Stimulated activated memory B cell treated with anti-CD40 and anti-IgM and Interleukin-4, amounts not matched to agents 10 μg/mL and 1 μg/mL and 100 μg/mL, for 72 hours (primary cell): ENCODE measurements around the gene ADGRG7.
"Not testable (repeated sequence)": the region's sequence is repeated elsewhere in the genome, so short reads cannot be mapped to it uniquely, and the experiment has no call there.

Experiments used
- ATAC-seq: fragments of 150-1000 bp; cut with Tn5 transposase; 2 replicates; pipeline ENCODE4 v1.10.0; 2021
- H3K27ac Mint-ChIP-seq: one replicate; pipeline ENCODE4 v1.8.0; 2022; ENCODE audit warnings: mild to moderate bottlenecking, mixed read lengths
- H3K27me3 Mint-ChIP-seq: one replicate; pipeline ENCODE4 v1.8.0; 2022; ENCODE audit warnings: mixed read lengths
- H3K36me3 Mint-ChIP-seq: one replicate; pipeline ENCODE4 v1.8.0; 2022; ENCODE audit warnings: mixed read lengths
- H3K4me1 Mint-ChIP-seq: one replicate; pipeline ENCODE4 v1.8.0; 2022; ENCODE audit warnings: mixed read lengths
- H3K4me3 Mint-ChIP-seq: one replicate; pipeline ENCODE4 v1.8.0; 2022; ENCODE audit warnings: mild to moderate bottlenecking, moderate library complexity, mixed read lengths
- H3K9me3 Mint-ChIP-seq: one replicate; pipeline ENCODE4 v1.8.0; 2022; ENCODE audit warnings: mixed read lengths

Gene ADGRG7

GRCh38 chr3:100650651-100651619 lies 41.5 kb downstream of the ADGRG7 start:
- Mint-ChIP-seq H3K9me3 (no peaks in the 10 kb centered on the region), H3K4me3 (peak overlapping the region; percentile 24), H3K36me3 (no peaks in the 10 kb centered on the region), H3K27ac (peak overlapping the region; percentile 63), H3K27me3 (peaks cover 11% of the 10 kb centered on the region), H3K4me1 (peaks cover 12% of the 10 kb centered on the region)
- ATAC-seq, result peak; percentile 88

- Mint-ChIP-seq H3K27ac (no peak overlapping the region), H3K27me3 (peaks cover 6% of the 10 kb centered on the region), H3K4me1 (peaks cover 12% of the 10 kb centered on the region), H3K36me3 (no peaks in the 10 kb centered on the region), H3K9me3 (no peaks in the 10 kb centered on the region), H3K4me3 (no peak overlapping the region)
- no peak for ATAC-seq
Observed at GRCh38 chr3:100653604-100654294, 44.3 kb downstream of the ADGRG7 start.

GRCh38 chr3:100656945-100657344 lies 47.5 kb downstream of the ADGRG7 start:
- peaks cover 9% of the 10 kb centered on the region for H3K27me3 Mint-ChIP-seq
- no peaks in the 10 kb centered on the region for H3K9me3 Mint-ChIP-seq
- no peak overlapping the region for H3K27ac Mint-ChIP-seq
- no peaks in the 10 kb centered on the region for H3K36me3 Mint-ChIP-seq
- no peaks in the 10 kb centered on the region for H3K4me1 Mint-ChIP-seq
- ATAC-seq, result no peak
- no peak overlapping the region for H3K4me3 Mint-ChIP-seq

GRCh38 chr3:100661294-100661693 lies 51.9 kb downstream of the ADGRG7 start:
- not testable (repeated sequence) for H3K9me3 Mint-ChIP-seq, H3K4me3 Mint-ChIP-seq, ATAC-seq, H3K27me3 Mint-ChIP-seq, H3K27ac Mint-ChIP-seq, H3K4me1 Mint-ChIP-seq, H3K36me3 Mint-ChIP-seq

GRCh38 chr3:100662113-100662823 lies 52.9 kb downstream of the ADGRG7 start:
- ATAC-seq, result no peak
- Mint-ChIP-seq H3K9me3 (no peaks in the 10 kb centered on the region), H3K4me1 (no peaks in the 10 kb centered on the region), H3K36me3 (no peaks in the 10 kb centered on the region), H3K4me3 (no peak overlapping the region), H3K27ac (no peak overlapping the region), H3K27me3 (peaks cover 9% of the 10 kb centered on the region)

GRCh38 chr3:100665230-100665629 lies 55.8 kb downstream of the ADGRG7 start:
- ATAC-seq, result no peak
- Mint-ChIP-seq H3K9me3 (peaks cover 3% of the 10 kb centered on the region), H3K27ac (no peak overlapping the region), H3K4me1 (no peaks in the 10 kb centered on the region), H3K4me3 (no peak overlapping the region), H3K27me3 (no peaks in the 10 kb centered on the region), H3K36me3 (no peaks in the 10 kb centered on the region)

- not testable (repeated sequence) for ATAC-seq, H3K4me3 Mint-ChIP-seq, H3K36me3 Mint-ChIP-seq, H3K27ac Mint-ChIP-seq, H3K4me1 Mint-ChIP-seq, H3K9me3 Mint-ChIP-seq, H3K27me3 Mint-ChIP-seq
Observed at GRCh38 chr3:100666699-100667098, 57.3 kb downstream of the ADGRG7 start.

- H3K27me3 Mint-ChIP-seq, H3K4me3 Mint-ChIP-seq, H3K4me1 Mint-ChIP-seq, H3K27ac Mint-ChIP-seq, H3K9me3 Mint-ChIP-seq, H3K36me3 Mint-ChIP-seq, ATAC-seq: not testable (repeated sequence)
Observed at GRCh38 chr3:100667316-100667715, 57.9 kb downstream of the ADGRG7 start.

- not testable (repeated sequence) for H3K9me3 Mint-ChIP-seq, H3K36me3 Mint-ChIP-seq, H3K4me3 Mint-ChIP-seq, H3K27ac Mint-ChIP-seq, ATAC-seq, H3K4me1 Mint-ChIP-seq
- H3K27me3 Mint-ChIP-seq, result peaks cover 12% of the 10 kb centered on the region
Observed at GRCh38 chr3:100670995-100671394, 61.6 kb downstream of the ADGRG7 start.

- no peak for ATAC-seq
- no peak overlapping the region for H3K27ac Mint-ChIP-seq
- H3K4me3 Mint-ChIP-seq, result no peak overlapping the region
- no peaks in the 10 kb centered on the region for H3K36me3 Mint-ChIP-seq
- peaks cover 49% of the 10 kb centered on the region for H3K27me3 Mint-ChIP-seq
- no peaks in the 10 kb centered on the region for H3K4me1 Mint-ChIP-seq
- H3K9me3 Mint-ChIP-seq, result peaks cover 4% of the 10 kb centered on the region
Observed at GRCh38 chr3:100681496-100681895, 72.1 kb downstream of the ADGRG7 start.

GRCh38 chr3:100682056-100682853 lies 72.9 kb downstream of the ADGRG7 start:
- peak; percentile 41 for ATAC-seq
- Mint-ChIP-seq H3K4me3 (peak overlapping the region; percentile 9), H3K9me3 (no peaks in the 10 kb centered on the region), H3K27me3 (peaks cover 42% of the 10 kb centered on the region), H3K4me1 (no peaks in the 10 kb centered on the region), H3K36me3 (no peaks in the 10 kb centered on the region), H3K27ac (no peak overlapping the region)

GRCh38 chr3:100682854-100683760 lies 73.7 kb downstream of the ADGRG7 start:
- H3K4me3 Mint-ChIP-seq, result no peak overlapping the region
- H3K36me3 Mint-ChIP-seq, result no peaks in the 10 kb centered on the region
- H3K4me1 Mint-ChIP-seq, result no peaks in the 10 kb centered on the region
- peaks cover 33% of the 10 kb centered on the region for H3K27me3 Mint-ChIP-seq
- no peak overlapping the region for H3K27ac Mint-ChIP-seq
- no peaks in the 10 kb centered on the region for H3K9me3 Mint-ChIP-seq
- ATAC-seq, result peak; percentile 36

GRCh38 chr3:100693225-100693624 lies 83.8 kb downstream of the ADGRG7 start:
- no peak overlapping the region for H3K27ac Mint-ChIP-seq
- no peak overlapping the region for H3K4me3 Mint-ChIP-seq
- no peaks in the 10 kb centered on the region for H3K4me1 Mint-ChIP-seq
- peaks cover 82% of the 10 kb centered on the region for H3K27me3 Mint-ChIP-seq
- ATAC-seq, result no peak
- no peaks in the 10 kb centered on the region for H3K9me3 Mint-ChIP-seq
- no peaks in the 10 kb centered on the region for H3K36me3 Mint-ChIP-seq

GRCh38 chr3:100695696-100696095 lies 86.3 kb downstream of the ADGRG7 start:
- H3K4me3 Mint-ChIP-seq, result no peak overlapping the region
- no peak overlapping the region for H3K27ac Mint-ChIP-seq
- no peak for ATAC-seq
- peaks cover 84% of the 10 kb centered on the region for H3K27me3 Mint-ChIP-seq
- no peaks in the 10 kb centered on the region for H3K9me3 Mint-ChIP-seq
- H3K36me3 Mint-ChIP-seq, result no peaks in the 10 kb centered on the region
- no peaks in the 10 kb centered on the region for H3K4me1 Mint-ChIP-seq
